GM18907 (cell line): Measurements from ENCODE around the gene SSR3.
"Not testable (repeated sequence)": the region's sequence is repeated elsewhere in the genome, so short reads cannot be mapped to it uniquely, and the experiment has no call there.

ENCODE experiments used
- ATAC-seq: cut with Tn5 transposase; IDR thresholded peaks from one replicate; pipeline ENCODE4 v1.9.1; 2021; ENCODE audit warnings: mild to moderate bottlenecking, moderate library complexity; ENCODE audit not compliant: unreplicated experiment

The SSR3 gene

DNA sequence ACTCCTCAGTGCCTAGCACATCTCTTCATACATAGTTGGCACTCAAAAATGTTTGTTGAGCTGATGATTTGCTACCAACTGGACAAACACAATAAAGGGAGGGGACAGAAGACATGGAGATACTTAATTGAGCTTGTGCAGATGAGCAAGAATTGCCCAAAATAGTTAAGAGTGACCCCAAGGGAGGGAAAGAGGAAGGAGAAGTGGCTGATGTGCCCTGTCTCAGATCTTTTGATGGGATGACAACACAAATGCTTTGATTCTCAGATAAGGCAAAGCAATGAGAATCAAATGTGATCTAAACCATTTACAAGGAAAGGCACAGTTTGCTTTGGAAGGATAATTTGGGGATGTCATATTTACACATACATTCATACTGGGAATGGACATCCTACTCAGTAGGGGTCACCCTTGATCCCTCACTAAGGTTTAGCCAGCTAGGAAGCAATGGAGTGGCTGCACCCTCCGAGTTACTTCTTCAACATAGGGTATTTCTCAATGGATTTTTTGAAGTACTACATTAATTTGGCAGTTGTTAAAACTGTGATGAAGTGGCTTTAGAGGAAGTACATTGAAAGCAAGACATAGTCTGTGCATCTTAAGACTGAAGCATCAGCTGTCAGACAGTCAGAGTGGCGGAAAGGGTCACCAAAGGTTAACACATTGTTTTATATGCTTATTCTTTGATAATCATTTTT is 21.9 kb upstream of the SSR3 start:
- ATAC-seq, result no peak

DNA sequence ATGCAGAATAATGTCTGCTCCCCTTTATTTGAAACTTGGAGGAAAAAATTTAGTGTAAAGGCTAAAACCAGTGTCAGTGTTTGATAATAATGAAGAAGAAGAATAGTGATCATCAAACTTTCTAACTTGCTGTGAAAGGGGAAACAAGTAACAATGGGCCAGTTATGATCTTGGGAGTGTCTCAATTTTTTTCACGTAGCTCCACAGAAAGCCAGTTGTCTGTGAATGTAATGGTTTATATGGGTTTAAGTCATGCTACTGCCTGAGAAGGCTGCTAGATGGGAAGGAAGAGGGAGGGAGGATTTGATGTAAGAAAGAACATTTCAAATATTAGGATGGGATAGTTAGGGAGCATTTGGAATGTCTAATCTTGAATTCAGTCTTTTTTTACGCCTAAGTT is 21.1 kb upstream of the SSR3 start:
- ATAC-seq, result no peak

DNA sequence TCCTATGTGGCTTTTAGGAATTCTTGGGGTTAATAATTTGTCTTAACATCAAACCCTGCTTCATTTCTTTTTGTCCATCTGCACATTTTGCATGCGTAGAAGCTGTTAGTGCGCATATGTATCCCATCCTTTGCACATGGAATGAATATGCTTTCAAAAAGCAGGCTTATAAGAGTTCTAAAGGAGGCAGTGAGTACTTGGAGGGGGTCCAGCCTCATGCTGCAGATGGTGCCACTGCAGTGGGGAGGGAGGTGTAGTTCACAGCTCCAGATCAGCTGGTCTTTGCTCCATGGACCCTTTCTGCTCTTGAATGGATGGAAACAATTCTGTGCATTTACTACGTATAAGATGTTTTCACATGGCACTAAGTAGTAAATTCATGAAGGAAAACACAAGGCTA is 20.7 kb upstream of the SSR3 start:
- no peak for ATAC-seq

DNA sequence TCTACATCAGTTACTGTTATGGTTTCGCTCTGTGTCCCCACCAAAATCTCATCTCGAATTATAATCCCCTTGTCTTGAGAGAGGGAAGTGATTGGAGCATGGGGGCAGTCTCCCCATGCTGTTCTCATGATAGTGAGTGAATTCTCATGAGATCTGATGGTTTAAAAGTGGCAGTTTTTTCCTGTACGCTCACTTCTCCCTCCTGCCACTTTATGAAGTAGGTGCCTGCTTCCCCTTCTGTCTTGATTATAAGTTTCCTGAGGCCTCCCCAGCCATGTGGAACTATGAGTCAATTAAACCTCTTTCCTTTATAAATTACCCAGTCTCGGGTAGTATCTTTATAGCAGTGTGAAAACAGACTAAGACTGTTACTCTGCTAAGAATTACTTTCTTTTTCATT is 15.0 kb upstream of the SSR3 start:
- ATAC-seq, result not testable (repeated sequence)

DNA sequence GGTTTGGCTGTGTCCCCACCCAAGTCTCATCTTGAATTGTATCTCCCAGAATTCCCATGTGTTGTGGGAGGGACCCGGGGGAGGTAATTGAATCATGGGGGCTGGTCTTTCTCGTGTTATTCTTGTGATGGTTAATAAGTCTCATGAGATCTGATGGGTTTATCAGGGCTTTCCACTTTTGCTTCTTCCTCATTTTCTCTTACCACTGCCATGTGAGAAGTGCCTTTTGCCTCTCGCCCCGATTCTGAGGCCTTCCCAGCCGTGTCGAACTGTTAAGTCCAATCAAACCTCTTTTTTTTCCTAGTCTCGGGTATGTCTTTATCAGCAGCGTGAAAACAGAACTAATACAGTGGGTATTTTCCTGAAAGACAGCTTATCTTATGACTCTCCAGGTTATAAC is 14.1 kb upstream of the SSR3 start:
- not testable (repeated sequence) for ATAC-seq

DNA sequence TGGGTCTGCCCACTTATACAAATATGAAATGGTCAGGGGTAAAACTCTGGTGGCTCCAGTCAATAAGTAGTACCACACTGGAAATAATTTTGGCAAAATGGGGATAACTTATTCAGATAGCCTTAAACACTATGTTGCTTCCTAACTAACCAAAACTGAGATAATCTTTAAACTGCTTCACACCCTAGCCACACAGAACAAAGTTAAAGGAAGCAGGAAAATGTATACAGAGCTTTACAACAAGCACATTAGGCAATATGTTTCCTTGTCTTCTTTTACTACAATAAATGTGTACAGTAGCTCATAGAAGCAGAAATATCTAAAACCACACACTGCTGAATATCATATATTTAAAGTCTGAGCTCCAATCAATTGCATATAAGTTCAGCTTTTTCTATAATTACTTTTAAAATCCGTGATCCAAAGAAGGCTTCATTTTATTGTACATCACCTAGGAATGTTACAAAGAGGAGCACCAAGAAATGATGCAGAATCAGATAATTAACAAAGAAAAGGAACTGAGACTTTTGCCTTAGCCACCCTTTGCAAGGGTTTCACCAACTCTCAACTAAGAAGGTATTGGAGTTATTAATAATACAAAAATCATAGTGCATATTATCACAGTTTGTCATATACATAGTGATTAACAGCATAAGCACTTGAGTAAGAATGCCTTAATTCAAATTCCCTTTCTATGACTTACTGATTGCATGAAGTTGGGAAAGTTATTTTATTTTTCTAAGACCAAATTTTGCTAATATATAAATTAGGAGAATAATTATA is 9.2 kb upstream of the SSR3 start:
- no peak for ATAC-seq

DNA sequence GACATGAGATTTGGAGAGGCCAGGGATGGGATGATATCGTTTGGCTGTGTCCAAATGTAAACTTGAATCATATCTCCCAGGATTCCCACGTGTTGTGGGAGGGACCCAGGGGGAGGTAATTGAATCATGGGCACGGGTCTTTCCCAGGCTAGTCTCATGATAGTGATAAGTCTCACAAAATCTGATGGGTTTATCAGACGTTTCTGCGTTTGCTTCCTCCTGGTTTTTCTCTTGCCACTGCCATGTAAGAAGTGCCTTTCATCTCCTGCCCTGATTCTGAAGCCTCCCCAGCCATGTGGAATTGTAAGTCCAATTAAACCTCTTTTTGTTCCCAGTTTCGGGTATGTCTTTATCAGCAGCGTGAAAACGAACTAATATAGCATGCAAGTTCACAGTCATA is 7.6 kb upstream of the SSR3 start:
- not testable (repeated sequence) for ATAC-seq

DNA sequence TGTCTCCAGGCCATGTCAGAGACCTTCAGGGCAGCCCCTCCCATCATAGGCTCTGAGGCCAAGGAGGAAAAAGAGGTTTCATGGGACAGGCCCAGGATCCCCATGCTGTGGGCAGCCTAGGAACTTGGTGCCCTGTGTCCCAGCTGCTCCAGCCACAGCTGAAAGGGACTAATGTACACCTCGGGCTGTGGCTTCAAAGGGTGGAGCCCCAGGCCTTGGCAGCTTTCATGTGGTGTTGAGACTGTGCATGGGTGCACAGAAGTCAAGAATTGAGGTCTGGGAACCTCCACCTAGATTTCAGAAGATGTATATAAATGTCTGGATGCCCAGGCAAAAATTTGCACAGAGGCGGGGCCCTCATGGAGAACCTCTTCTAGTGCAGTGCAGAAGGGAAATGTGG is 6.6 kb upstream of the SSR3 start:
- no peak for ATAC-seq

DNA sequence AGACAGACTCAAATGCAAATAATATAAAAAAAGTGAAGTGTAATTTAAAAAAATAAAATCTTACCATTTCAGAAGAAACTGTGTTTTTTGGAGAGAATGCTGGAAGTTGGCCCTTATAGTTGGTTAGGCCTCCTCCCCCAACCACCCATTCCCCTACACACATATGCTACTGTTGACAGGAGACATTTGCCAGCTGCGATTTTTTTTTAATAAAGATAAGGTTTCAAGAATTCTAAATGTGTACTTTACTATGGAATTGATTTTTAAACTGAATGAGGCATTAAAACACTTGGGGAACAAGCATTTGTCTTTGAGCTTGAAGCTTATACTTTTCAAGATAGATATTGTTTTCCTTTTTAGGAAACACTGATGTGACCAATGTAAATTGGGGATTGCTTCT is 4.4 kb upstream of the SSR3 start:
- ATAC-seq, result no peak

DNA sequence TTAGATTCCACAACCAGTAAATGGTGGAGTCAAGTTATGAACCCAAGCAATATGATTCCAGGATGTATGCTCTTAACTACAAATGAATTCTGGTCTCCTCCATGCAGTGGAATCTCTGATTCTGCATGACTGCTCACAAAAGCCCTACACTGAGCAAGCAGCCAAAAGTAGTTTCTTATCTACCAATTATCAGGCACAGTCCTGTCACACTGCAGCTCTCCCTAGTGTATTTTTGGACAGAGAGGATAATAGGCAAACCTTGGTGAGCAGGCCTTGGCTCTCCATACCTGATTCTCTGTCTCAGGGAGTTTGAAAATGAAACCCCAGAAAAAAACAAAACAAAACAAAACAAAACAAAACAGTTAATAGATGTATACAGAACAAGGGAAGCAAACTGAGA is 3.5 kb upstream of the SSR3 start:
- ATAC-seq, result no peak

DNA sequence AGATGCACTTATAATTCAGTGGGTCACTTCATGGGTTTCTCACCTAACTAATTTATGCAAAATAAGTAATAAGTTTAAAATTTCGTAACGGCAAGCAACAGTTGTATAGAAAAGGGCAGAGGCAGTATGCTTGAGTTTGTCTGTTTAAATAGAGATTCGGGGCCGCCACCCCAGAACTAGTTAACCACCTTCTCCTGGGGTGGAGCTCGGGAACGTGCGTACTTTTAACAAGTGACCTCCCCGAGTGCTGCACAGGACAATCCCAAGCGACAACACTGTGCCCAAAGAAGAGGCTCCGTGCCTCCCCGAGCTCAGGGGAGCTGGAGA is 439 bp downstream of the SSR3 start:
- no peak for ATAC-seq

DNA sequence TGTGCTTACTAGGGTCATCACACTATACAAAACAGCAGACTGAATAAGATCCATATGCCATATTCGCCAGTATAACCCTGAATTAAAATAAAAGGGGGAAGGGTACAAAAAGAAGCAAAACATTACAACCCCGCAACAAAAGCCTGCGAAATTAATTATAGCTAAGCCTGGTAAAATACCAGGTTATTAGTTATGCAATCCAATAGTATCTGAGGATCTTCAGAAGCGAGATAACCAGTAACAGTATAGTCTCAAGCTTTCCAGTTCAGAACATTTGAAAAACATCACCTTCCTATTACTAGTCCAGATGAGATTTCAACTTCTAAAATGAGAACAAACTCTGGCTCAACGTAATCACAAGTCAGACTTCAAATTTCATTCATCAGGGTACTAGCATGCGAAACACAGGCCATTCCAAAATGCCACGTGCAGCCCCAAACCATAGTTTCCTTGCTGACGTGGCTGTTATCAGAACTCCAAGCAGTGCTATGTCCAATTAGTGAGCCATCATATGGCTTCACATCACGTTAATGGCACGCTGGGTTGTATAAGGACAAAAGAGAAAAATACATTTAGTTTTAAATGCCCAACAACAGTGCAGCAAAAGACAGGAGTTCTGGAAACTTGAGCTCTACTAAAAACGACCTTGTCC is 1.1 kb downstream of the SSR3 start:
- no peak for ATAC-seq

DNA sequence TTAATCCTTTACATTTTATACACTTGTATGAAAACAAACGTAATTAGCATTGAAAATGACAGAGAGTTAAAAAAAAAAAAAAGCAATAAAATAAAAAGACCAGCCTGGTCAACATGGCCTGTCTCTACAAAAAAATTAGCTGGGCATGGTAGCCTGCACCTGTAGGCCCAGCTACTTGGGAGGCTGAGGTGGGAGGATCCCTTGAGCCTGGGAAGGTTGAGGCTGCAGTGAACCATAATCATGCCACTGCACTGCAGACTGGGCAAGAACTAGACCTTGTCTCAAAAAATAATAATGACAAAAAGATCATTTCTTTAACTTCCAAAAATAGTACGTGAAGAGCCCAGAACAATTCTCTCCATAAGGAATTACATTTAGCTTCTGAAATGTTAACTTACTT is 1.9 kb downstream of the SSR3 start:
- ATAC-seq, result no peak

DNA sequence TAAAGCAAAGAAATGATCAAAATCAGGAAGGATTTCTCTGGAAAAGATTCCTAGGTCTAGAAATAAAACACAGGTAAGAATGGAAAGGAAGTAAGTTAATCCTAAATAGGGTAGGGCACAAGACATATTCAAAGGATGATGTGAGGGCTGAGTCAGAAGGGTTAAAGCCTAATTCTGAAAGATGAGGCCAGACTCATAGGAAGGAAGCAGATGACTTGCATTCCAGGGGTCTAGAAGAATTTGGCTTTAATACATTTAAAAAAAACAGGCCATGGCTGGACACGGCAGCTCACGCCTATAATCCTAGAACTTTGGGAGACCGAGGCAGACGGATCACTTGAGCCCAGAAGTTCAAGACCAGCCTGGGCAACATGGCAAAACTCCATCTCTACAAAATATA is 3.2 kb downstream of the SSR3 start:
- no peak for ATAC-seq

DNA sequence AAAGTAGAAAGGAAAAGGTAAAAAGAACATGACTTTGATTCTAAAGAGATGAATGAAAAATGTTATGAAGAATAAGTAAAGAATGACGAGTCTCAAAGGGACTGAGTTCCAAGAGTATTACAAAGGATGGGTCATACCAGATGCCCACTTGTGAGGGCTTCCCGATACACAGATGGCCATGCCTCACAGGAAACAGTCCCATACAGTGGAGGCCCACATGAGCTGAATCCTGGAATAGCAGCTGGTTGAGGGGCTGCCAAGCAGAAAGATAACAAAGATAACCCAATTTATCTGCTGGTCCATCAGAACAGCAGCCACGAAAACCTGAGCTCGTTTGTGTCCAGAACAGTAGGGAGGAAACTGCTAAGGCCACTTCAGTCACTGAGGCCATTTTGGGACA is 3.7 kb downstream of the SSR3 start:
- ATAC-seq, result no peak

DNA sequence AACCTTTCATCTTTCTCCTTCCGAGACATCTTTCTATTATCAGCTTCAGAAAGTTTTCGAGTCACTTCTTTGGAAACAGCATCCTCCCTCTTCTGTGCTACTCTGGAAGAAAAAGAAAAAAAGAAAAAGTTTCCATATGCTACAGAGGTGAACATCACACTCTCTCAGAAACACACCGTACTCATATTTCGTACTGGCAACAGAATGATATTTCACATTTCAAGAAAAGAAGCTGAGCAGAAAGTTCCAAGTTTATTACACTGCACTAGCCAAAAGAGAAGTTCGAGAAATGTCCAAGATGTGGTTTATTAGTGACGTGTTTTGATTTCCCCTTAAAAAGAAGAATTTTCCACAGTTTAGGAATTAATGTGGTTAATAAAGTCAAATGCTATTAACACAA is 6.0 kb downstream of the SSR3 start:
- ATAC-seq, result no peak

DNA sequence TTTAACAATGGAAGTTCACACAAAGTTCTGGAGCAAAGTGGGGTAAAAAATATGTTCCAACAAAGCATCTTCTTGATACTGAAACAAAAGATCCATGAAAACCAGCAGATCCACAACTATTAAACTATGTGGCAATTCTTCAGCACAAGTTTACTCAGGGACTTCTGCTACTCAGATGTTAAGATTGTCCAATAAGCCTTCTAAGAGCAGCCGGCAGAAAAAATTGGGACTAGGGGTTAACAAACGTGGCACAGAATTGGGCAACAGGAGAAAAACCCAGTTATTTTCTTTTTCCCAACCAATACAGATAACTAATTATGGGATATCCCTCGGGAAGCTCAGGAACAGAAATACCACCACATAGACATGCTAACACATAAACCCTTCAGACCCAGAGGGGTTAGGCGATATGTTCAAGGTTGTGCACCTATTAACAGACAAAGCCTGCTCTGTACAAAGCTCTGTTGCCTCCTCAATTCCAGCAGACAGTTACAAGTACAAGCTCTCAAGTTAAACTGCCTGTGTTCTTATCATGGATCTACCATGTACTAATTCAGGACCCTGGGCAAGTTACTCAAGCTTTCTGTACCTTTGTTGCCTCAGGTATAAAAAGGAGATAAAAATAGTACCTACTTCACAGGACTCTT is 6.8 kb downstream of the SSR3 start:
- no peak for ATAC-seq

DNA sequence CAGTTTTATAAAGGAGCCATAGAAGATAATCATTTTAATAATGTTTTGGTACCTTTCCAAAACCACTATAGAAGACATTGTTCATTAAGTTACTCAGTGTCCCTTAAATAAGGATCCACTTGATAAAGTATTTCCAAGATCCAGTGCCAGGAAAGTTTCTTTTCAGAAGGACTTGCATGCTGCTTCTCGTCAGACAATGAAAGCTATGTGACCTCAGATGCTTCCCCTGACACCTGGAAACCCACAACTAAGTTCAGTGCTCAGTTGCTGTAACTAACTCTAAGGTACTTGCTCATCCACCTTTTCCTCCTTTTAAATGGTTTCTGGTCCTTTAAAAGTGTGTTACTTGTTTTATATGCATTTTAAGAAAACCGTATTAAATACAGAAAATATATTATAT is 7.3 kb downstream of the SSR3 start:
- ATAC-seq, result no peak

DNA sequence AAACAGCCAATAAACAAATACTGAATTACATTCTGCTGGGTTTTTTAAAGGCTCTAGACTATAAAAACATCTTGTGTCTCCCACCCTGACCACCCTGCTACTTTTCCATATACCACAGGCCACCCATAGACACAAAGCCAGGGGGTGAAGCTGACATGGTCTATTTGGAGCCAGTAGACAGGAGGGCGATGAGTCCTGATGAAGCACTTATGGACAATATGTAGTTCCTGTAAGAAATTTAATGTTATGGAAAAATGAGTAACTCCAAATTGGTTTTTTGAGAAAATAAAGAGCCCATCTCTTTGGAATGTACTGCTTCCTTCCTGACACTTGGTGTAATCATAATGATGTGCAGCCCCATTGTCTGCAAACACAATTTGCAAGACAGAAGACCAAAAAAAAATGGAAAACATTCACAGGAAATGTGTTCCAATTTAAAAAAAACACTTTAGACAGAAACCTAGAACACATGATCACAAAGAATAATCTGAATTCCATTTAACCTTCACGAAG is 11.8 kb downstream of the SSR3 start:
- ATAC-seq, result no peak

DNA sequence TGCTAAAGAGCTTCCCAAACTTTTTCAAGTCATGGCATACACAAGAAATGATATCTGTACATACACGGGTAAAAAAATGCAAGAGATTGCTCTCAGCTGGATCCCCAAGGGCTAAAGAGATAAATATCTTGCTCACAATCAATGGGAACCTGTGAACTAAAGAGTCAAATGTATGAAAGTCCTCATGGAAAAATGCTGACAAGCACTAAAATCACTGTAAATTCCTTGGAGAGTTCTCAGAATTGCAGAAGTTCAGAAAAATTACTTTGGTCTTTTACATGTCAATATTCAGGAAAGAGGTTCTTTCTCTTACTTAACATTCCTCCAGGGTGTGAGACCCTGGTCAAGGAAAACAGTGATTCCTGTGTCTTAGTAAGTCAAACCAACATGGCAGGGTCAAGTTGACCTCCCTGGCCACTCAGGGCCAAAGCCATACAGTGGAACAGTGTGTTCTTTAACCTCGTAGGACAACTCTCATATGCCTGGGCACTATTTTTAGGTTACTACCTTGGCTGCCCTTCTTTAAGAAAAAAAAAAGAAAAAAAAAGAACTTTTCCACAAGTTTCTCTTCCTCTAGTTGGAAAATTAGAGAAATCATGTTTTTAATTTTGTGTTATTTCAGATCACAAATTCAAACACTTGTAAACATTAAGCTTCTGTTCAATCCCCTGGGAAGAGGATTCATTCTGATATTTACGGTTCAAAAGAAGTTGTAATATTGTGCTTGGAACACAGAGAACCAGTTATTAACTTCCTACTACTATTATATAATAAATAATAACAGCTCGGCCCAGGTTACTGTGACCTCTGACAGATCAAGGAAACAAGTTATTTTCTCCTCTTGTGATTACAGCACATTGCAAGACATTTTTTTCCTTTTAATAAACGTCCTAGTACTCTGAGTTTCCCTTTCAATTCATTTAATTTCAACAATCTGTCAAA is 12.5 kb downstream of the SSR3 start:
- ATAC-seq, result no peak

DNA sequence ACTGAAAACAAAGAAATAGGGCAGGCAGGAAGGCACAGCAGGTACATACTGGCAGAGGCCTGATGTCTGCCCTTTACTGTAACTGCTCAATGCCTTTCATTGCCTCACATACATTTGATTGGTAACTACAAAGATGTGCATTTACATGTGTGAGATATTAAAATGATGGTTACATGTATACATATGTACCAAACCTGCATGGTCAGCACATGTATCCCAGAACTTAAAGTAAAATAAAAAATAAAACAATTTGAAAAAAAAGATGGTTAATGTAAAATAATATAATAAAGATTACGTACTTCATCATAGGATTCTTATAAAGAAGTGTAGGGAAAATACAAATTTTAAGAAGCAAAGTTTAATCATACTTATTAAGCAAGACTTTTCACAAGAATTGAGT is 15.1 kb downstream of the SSR3 start:
- no peak for ATAC-seq
